ENCODE data around the gene REXO1. TPM values are rescaled to one million over a fixed set of nuclear protein-coding genes. Genes with fewer than 3 reads are reported as not detected.

Gene REXO1
- total and polyA plus RNA-seq, 9 of the 15 experiments (the other 6 are each of a cell fraction or from before 2014, with no cell fraction given): 0.04 to 63.3 (median 15.8) TPM

DNA sequence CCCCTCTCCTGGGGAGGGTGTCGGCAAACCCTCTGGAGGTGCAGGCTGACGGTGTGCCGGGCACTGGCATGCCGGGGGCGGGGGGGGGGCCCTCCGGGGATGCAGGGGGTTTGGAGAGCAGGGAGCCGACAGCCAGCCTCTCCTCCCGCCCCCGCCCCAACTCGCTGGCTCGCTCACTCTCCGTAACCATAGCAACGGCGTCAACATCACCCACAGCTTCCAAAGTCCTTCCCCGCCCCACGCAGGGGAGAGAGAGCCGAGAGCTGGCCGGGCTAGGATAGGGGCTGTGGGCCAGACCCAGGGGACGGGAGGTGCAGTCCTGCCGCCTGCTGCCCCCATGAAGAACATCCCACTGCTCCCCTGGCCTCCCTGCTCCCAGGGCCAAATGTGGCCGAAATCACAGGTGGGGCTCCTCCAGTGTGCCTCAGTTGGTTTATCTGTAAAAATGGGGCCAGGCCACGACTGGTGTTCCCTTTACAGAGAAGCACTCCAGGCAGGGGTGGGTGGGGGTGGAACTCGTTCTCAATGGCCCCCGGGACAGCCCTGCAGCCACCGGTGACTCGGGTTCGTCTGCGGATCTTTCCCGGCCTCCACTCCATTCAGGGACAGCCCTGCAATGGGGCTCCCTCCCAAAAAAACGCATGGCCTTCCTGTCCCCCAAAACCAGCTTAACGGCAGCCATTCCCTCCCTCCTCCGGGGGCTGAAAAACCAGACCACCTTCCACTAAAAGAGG is 11.9 kb upstream of the REXO1 start (continued):
- TF ChIP-seq MYC (IDR thresholded peaks at IDR 0.05; ENCODE audit: low read depth, low read length) (0 out of 2 replicates have a peak, but pooled peaks have one; percentile 11), MYC (CRISPR knock-in tag; IDR thresholded peaks at IDR 0.05; ENCODE audit: borderline replicate concordance, low read depth) (no peak), EZH2 (IDR thresholded peaks at IDR 0.05; ENCODE audit: borderline replicate concordance, low read depth, low read length) (no peak), CBFA2T2 (conservative IDR thresholded peaks at IDR 0.05) (0 out of 2 replicates have a peak, but pooled peaks have one; percentile 1), RCOR1 (IDR thresholded peaks at IDR 0.05; ENCODE audit: borderline replicate concordance in 1 of 2, low read depth in 2 of 2, low read length in 2 of 2) (peak in 1 of 2 experiments; percentile 56; a peak in 1 of 4 replicates), MAZ (CRISPR knock-in tag; conservative IDR thresholded peaks at IDR 0.05 in 1 of 2, IDR thresholded peaks at IDR 0.05 in 1 of 2) (0 out of 4 replicates have a peak, but pooled peaks of 1 of the 2 experiments have one; percentile 21), TBP (optimal IDR thresholded peaks at IDR 0.05; ENCODE audit: low read depth, low read length) (peak; percentile 23), SP1 (CRISPR knock-in tag; IDR thresholded peaks at IDR 0.05) (peak; percentile 37; the same call in 1 of the 2 replicates), SAP30 (IDR thresholded peaks at IDR 0.05; ENCODE audit: borderline replicate concordance, insufficient read depth, low read depth, low read length, poor library complexity, severe bottlenecking) (peak; percentile 3), MTA1 (IDR thresholded peaks at IDR 0.05; ENCODE audit: borderline replicate concordance) (0 out of 2 replicates have a peak, but pooled peaks have one; percentile 36), SMARCB1 (IDR thresholded peaks at IDR 0.05; ENCODE audit: insufficient read length, low read depth) (no peak), NEUROD1 (IDR thresholded peaks at IDR 0.05; ENCODE audit: borderline replicate concordance, low read depth, low read length, partially characterized antibody) (peak; percentile 59), PCBP2 (IDR thresholded peaks at IDR 0.05; ENCODE audit: low read depth, low read length, poor library complexity, severe bottlenecking) (no peak), FOXJ2 (tag; IDR thresholded peaks at IDR 0.05) (peak; percentile 99), DEAF1 (CRISPR knock-in tag; IDR thresholded peaks at IDR 0.05) (no peak)

Measured in K562 (cell line).